ENCODE results near the gene LCN12. TPM values are rescaled to one million over a fixed set of nuclear protein-coding genes. Genes with fewer than 3 reads are reported as not detected.

LCN12 gene
- total RNA-seq, 1 donor from 2014 or later = 1.1 TPM

- TF ChIP-seq CTCF (conservative IDR thresholded peaks at IDR 0.05) = no peak
- H3K4me1 Mint-ChIP-seq = peaks cover 8% of the 10 kb centered on the region
- no peak overlapping the region for H3K4me3 Mint-ChIP-seq
- no peak overlapping the region for H3K27ac Mint-ChIP-seq (ENCODE audit: unreplicated experiment)
- H3K36me3 Mint-ChIP-seq (ENCODE audit: low read depth) = no peaks in the 10 kb centered on the region
- peaks cover 11% of the 10 kb centered on the region for H3K27me3 Mint-ChIP-seq (ENCODE audit: low read depth)
- H3K9me3 Mint-ChIP-seq = no peaks in the 10 kb centered on the region
- DNase-seq (ENCODE audit: low read depth, low spot score) = no peak
Measured at GRCh38 chr9:136995772-136996311, 43.8 kb downstream of the LCN12 start.

GRCh38 chr9:136996361-136997292 is 44.6 kb downstream of the LCN12 start, which contains the start of gene CLIC3:
Gene CLIC3 (minus strand): TSS chr9:136996568. CDS start chr9:136996543, 25 bp downstream.
- no peak for TF ChIP-seq CTCF (conservative IDR thresholded peaks at IDR 0.05)
- H3K4me1 Mint-ChIP-seq = peaks cover 8% of the 10 kb centered on the region
- no peaks in the 10 kb centered on the region for H3K9me3 Mint-ChIP-seq
- H3K27me3 Mint-ChIP-seq (ENCODE audit: low read depth) = peaks cover 11% of the 10 kb centered on the region
- no peaks in the 10 kb centered on the region for H3K36me3 Mint-ChIP-seq (ENCODE audit: low read depth)
- no peak for DNase-seq (ENCODE audit: low read depth, low spot score)
- no peak within 1 kb of the TSS for H3K27ac Mint-ChIP-seq (ENCODE audit: unreplicated experiment)
- H3K4me3 Mint-ChIP-seq = no peak within 1 kb of the TSS

- peak overlapping the region; percentile 69 for H3K4me3 Mint-ChIP-seq
- peaks cover 11% of the 10 kb centered on the region for H3K27me3 Mint-ChIP-seq (ENCODE audit: low read depth)
- H3K9me3 Mint-ChIP-seq = no peaks in the 10 kb centered on the region
- H3K27ac Mint-ChIP-seq (ENCODE audit: unreplicated experiment) = no peak overlapping the region
- TF ChIP-seq CTCF (conservative IDR thresholded peaks at IDR 0.05) = no peak
- no peaks in the 10 kb centered on the region for H3K36me3 Mint-ChIP-seq (ENCODE audit: low read depth)
- DNase-seq (ENCODE audit: low read depth, low spot score) = no peak
- H3K4me1 Mint-ChIP-seq = peaks cover 8% of the 10 kb centered on the region
Measured at GRCh38 chr9:136997371-136997770, 45.3 kb downstream of the LCN12 start.

GRCh38 chr9:136997830-136998234 is 45.8 kb downstream of the LCN12 start:
- Mint-ChIP-seq H3K4me3 (peak overlapping the region; percentile 69), H3K9me3 (no peaks in the 10 kb centered on the region), H3K27ac (ENCODE audit: unreplicated experiment) (no peak overlapping the region), H3K4me1 (peaks cover 8% of the 10 kb centered on the region), H3K27me3 (ENCODE audit: low read depth) (peaks cover 11% of the 10 kb centered on the region), H3K36me3 (ENCODE audit: low read depth) (no peaks in the 10 kb centered on the region)
- no peak for DNase-seq (ENCODE audit: low read depth, low spot score)
- TF ChIP-seq CTCF (conservative IDR thresholded peaks at IDR 0.05) = no peak

GRCh38 chr9:137000177-137000930 is 48.3 kb downstream of the LCN12 start:
- Mint-ChIP-seq H3K27ac (ENCODE audit: unreplicated experiment) (no peak overlapping the region), H3K4me1 (peaks cover 8% of the 10 kb centered on the region), H3K27me3 (ENCODE audit: low read depth) (peaks cover 11% of the 10 kb centered on the region), H3K4me3 (peak overlapping the region; percentile 57), H3K9me3 (no peaks in the 10 kb centered on the region), H3K36me3 (ENCODE audit: low read depth) (no peaks in the 10 kb centered on the region)
- TF ChIP-seq CTCF (conservative IDR thresholded peaks at IDR 0.05) = no peak
- no peak for DNase-seq (ENCODE audit: low read depth, low spot score)
